RKO (cell line): ENCODE measurements around the gene SYT6.
A peak's percentile ranks its signal among the peaks of the same experiment; 100 is the strongest.

Experiments
- DNase-seq: peaks from one replicate; pipeline ENCODE4 v3.0.0-alpha.2; 2016; ENCODE audit warnings: low spot score

SYT6 gene

GRCh38 chr1:114154146-114154962 is 685 bp upstream of the SYT6 start:
- no peak for DNase-seq

- DNase-seq, result no peak
These were observed 985 bp downstream of the SYT6 start for GRCh38 chr1:114152508-114153260.

GRCh38 chr1:114152089-114152507 is 1.6 kb downstream of the SYT6 start:
- DNase-seq, result no peak

GRCh38 chr1:114150016-114150415 is 3.7 kb downstream of the SYT6 start:
- no peak for DNase-seq

- no peak for DNase-seq
These were observed 4.5 kb downstream of the SYT6 start for GRCh38 chr1:114149211-114149610.

- DNase-seq, result no peak
These were observed 8.0 kb downstream of the SYT6 start for GRCh38 chr1:114145504-114146151.

GRCh38 chr1:114144016-114144415 is 9.7 kb downstream of the SYT6 start:
- no peak for DNase-seq

GRCh38 chr1:114139540-114139939 is 14.1 kb downstream of the SYT6 start:
- DNase-seq, result no peak

GRCh38 chr1:114137497-114137896 is 16.2 kb downstream of the SYT6 start:
- no peak for DNase-seq

- no peak for DNase-seq
These were observed 17.9 kb downstream of the SYT6 start for GRCh38 chr1:114135786-114136185.

GRCh38 chr1:114134518-114134917 is 19.2 kb downstream of the SYT6 start:
- no peak for DNase-seq

GRCh38 chr1:114133129-114133528 is 20.5 kb downstream of the SYT6 start:
- no peak for DNase-seq

GRCh38 chr1:114131526-114132220 is 22.0 kb downstream of the SYT6 start:
- DNase-seq, result no peak

GRCh38 chr1:114130846-114131525 is 22.7 kb downstream of the SYT6 start:
- no peak for DNase-seq

GRCh38 chr1:114130213-114130612 is 23.5 kb downstream of the SYT6 start:
- DNase-seq, result no peak

- no peak for DNase-seq
These were observed 25.4 kb downstream of the SYT6 start for GRCh38 chr1:114128293-114128692.

- DNase-seq, result no peak
These were observed 27.2 kb downstream of the SYT6 start for GRCh38 chr1:114126261-114127095.

- no peak for DNase-seq
These were observed 29.0 kb downstream of the SYT6 start for GRCh38 chr1:114124644-114125043.

- peak; percentile 66 for DNase-seq
These were observed 30.6 kb downstream of the SYT6 start for GRCh38 chr1:114122941-114123618.

- no peak for DNase-seq
These were observed 35.2 kb downstream of the SYT6 start for GRCh38 chr1:114118351-114118990.
